Measurements from ENCODE around the gene PDCD5. TPM values are rescaled to one million over a fixed set of nuclear protein-coding genes. Genes with fewer than 3 reads are reported as not detected.
"Not testable (repeated sequence)": the region's sequence is repeated elsewhere in the genome, so short reads cannot be mapped to it uniquely, and the experiment has no call there.

PDCD5 gene
- total RNA-seq, 2 donors from 2014 or later: 68.3 to 121 TPM

GRCh38 chr19:32570081-32570785 is 10.8 kb upstream of the PDCD5 start:
- DNase-seq (ENCODE audit: low spot score in 2 of 2): peak in 1 of 2 donors; percentile 36
- no peak overlapping the region for H3K27ac Mint-ChIP-seq
- no peaks in the 10 kb centered on the region for H3K9me3 Mint-ChIP-seq
- peak; percentile 67 to 87 for ATAC-seq
- no peaks in the 10 kb centered on the region for H3K36me3 Mint-ChIP-seq

GRCh38 chr19:32571471-32572075 is 9.4 kb upstream of the PDCD5 start:
- H3K36me3 Mint-ChIP-seq; DNase-seq (ENCODE audit: low spot score in 2 of 2); ATAC-seq; H3K27ac Mint-ChIP-seq; H3K9me3 Mint-ChIP-seq: not testable (repeated sequence)

GRCh38 chr19:32572700-32573491 is 8.1 kb upstream of the PDCD5 start:
- H3K9me3 Mint-ChIP-seq; DNase-seq (ENCODE audit: low spot score in 2 of 2); H3K36me3 Mint-ChIP-seq: not testable (repeated sequence)
- ATAC-seq: peak; percentile 43 to 46
- H3K27ac Mint-ChIP-seq: peak overlapping the region in 1 of 2 donors; percentile 39

DNA sequence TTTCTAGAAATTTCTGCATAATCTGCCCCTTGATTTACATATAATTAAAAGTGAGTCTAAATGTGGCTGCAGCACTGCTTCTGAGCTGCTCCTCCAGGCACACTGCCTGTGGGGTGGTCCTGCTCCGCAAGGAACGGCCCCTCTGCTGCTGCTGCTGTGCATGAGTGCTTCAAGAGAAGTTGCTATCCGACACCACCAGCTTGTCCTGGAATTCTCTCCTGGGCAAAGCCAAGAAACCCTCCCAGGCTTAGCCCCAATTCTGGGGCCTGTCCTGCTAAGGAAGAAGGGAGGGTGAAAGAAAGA is 7.5 kb upstream of the PDCD5 start:
- no peak for ATAC-seq
- no peaks in the 10 kb centered on the region for H3K9me3 Mint-ChIP-seq
- no peak for DNase-seq (ENCODE audit: low spot score in 2 of 2)

GRCh38 chr19:32576790-32577189 is 4.2 kb upstream of the PDCD5 start:
- H3K27ac Mint-ChIP-seq: no peak overlapping the region
- no peaks in the 10 kb centered on the region for H3K9me3 Mint-ChIP-seq
- DNase-seq (ENCODE audit: low spot score in 2 of 2) (no peak), ATAC-seq (no peak)
- H3K36me3 Mint-ChIP-seq: no peaks in the 10 kb centered on the region

More for the DNA sequence above, 7.5 kb upstream of the PDCD5 start:
- Mint-ChIP-seq H3K36me3 (no peaks in the 10 kb centered on the region), H3K27ac (no peak overlapping the region)

DNA sequence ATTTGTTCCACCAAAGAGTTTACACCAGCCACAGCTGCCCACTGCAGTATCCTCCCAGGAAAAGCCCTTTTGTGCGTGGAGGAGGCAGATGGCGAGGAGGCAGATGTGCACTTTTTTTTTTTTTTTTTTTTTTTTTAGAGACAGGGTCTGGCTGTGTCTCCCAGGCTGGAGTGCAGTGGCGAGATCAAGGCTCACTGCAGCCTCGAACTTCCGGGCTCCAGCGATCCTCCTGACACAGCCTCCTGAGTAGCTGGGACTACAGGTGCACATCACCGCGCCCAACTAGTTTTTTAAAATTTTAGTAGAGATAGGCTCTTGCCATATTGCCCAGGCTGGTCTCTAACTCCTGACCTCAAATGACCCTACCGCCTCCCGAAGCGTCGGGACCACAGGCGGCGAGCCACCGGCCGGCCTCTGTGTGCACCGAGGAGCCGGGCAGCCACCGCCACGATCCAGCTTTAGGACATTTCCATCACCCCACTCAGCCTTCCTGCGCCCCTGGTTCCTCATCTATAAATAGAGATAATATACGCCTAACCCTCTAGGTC is 563 bp upstream of the PDCD5 start:
- peak overlapping the region; percentile 14 to 75 for H3K27ac Mint-ChIP-seq
- no peak for DNase-seq (ENCODE audit: low spot score in 2 of 2)
- ATAC-seq: peak in 1 of 2 donors; percentile 27
- no peaks in the 10 kb centered on the region for H3K9me3 Mint-ChIP-seq
- peaks cover 5 to 22% of the 10 kb centered on the region in 2 donors for H3K36me3 Mint-ChIP-seq

GRCh38 chr19:32581705-32582179 is 752 bp downstream of the PDCD5 start:
- DNase-seq (ENCODE audit: low spot score in 2 of 2): no peak
- peak overlapping the region; percentile 75 to 89 for H3K27ac Mint-ChIP-seq
- H3K9me3 Mint-ChIP-seq: no peaks in the 10 kb centered on the region
- ATAC-seq: peak in 1 of 2 donors; percentile 3
- H3K36me3 Mint-ChIP-seq: peaks cover 6 to 35% of the 10 kb centered on the region in 2 donors

- H3K36me3 Mint-ChIP-seq: peaks cover 26 to 58% of the 10 kb centered on the region in 2 donors
- not testable (repeated sequence) for H3K9me3 Mint-ChIP-seq; DNase-seq (ENCODE audit: low spot score in 2 of 2); ATAC-seq; H3K27ac Mint-ChIP-seq
Observed at GRCh38 chr19:32587747-32588504, 6.9 kb downstream of the PDCD5 start.

DNA sequence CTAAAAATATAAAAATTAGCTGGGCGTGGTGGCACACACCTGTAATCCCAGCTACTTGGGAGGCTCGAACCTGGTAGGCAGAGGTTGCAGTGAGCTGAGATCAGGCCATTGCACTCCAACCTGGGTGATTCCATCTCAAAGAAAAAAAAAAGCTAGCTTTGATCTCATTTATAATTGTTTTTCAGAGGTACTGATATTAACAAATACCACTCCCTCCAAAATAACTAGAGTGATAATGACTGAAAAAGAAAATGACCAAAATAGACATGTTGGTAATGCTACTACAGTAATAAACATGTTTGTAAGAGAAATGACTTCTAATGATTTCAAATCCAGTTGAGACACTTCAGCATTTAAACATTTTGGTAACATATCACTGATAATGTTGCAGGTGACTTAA is 13.0 kb downstream of the PDCD5 start:
- Mint-ChIP-seq H3K27ac (no peak overlapping the region), H3K36me3 (peaks cover 20 to 29% of the 10 kb centered on the region in 2 donors), H3K9me3 (no peaks in the 10 kb centered on the region)
- DNase-seq (ENCODE audit: low spot score in 2 of 2): no peak
- no peak for ATAC-seq

DNA sequence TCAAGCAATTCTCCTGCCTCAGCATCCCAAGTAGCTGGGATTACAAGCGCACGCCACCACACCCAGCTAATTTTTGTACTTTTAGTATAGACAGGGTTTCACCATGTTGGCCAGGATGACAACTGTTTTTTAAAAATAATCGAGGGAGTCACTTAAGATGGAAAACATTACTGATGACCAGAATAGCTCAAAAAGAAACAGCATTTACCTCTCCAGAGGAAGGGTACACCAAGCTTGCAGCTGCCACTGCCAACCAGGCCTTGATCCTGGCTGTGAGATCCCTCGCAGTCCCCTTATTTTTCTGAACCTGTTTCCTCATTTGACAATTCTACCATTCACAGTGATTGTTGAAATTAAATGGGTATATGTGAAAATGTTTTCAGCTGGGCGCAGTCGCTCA is 14.5 kb downstream of the PDCD5 start:
- ATAC-seq (no peak), DNase-seq (ENCODE audit: low spot score in 2 of 2) (no peak)
- Mint-ChIP-seq H3K36me3 (peaks cover 20 to 34% of the 10 kb centered on the region in 2 donors), H3K27ac (no peak overlapping the region), H3K9me3 (no peaks in the 10 kb centered on the region)

DNA sequence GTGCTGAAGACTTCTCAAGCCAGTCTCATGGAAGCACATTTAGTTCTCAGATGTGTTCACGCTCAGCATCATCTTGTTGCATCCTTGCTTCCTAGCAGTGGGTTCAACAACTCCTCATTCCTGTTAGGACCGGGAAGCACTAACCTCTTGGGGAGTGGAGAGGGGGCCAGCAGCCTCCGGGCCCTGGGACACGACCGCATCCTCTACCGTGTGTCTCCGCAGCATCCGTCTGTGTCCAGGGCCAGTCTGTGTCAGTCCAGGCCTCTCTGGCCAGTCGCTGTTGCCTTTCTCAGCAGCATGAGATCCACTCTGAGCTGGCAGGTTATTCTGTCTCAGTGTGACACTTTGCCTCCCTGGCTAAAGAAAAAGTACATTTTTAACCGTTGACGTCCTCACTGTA is 17.0 kb downstream of the PDCD5 start:
- no peak for ATAC-seq
- H3K36me3 Mint-ChIP-seq: peaks cover 5 to 18% of the 10 kb centered on the region in 2 donors
- H3K27ac Mint-ChIP-seq: no peak overlapping the region
- no peaks in the 10 kb centered on the region for H3K9me3 Mint-ChIP-seq
- no peak for DNase-seq (ENCODE audit: low spot score in 2 of 2)

- H3K27ac Mint-ChIP-seq: peak overlapping the region in 1 of 2 donors; percentile 7
- no peak for DNase-seq (ENCODE audit: low spot score in 2 of 2)
- no peaks in the 10 kb centered on the region for H3K9me3 Mint-ChIP-seq
- H3K36me3 Mint-ChIP-seq: peaks cover 0 to 7% of the 10 kb centered on the region in 2 donors
- peak; percentile 73 to 88 for ATAC-seq
Observed at GRCh38 chr19:32599258-32599657, 18.3 kb downstream of the PDCD5 start.

GRCh38 chr19:32599736-32600157 is 18.8 kb downstream of the PDCD5 start:
- Mint-ChIP-seq H3K9me3 (no peaks in the 10 kb centered on the region), H3K27ac (peak overlapping the region in 1 of 2 donors; percentile 7), H3K36me3 (peaks cover 0 to 6% of the 10 kb centered on the region in 2 donors)
- ATAC-seq (peak in 1 of 2 donors; percentile 54), DNase-seq (ENCODE audit: low spot score in 2 of 2) (peak in 1 of 2 donors; percentile 55)

DNA sequence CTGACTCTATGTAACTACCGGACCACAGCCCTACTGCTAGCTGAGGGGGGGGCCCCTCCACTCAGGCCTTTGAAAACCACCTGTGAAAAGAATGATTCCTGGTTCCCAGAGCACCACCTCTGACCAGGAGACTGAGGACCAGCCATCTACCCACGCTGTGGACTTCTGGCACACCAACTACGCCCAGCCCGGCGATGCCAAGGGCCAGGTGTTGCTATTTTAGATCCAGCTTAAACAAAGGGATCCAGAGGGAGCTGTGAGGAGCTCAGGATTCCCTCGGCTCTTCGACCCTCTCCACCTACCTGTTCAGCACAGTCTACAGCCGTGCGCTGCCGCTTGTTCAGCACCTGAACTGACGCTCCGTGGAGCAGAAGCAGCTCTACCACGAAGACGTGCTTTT is 23.0 kb downstream of the PDCD5 start:
- H3K36me3 Mint-ChIP-seq: peaks cover 4 to 6% of the 10 kb centered on the region in 2 donors
- no peak for DNase-seq (ENCODE audit: low spot score in 2 of 2)
- H3K9me3 Mint-ChIP-seq: no peaks in the 10 kb centered on the region
- H3K27ac Mint-ChIP-seq: peak overlapping the region in 1 of 2 donors; percentile 23
- ATAC-seq: no peak

- Mint-ChIP-seq H3K9me3 (no peaks in the 10 kb centered on the region), H3K36me3 (peaks cover 0 to 8% of the 10 kb centered on the region in 2 donors), H3K27ac (peak overlapping the region in 1 of 2 donors; percentile 4)
- ATAC-seq (no peak), DNase-seq (ENCODE audit: low spot score in 2 of 2) (no peak)
Observed at GRCh38 chr19:32605544-32605943, 24.6 kb downstream of the PDCD5 start.

DNA sequence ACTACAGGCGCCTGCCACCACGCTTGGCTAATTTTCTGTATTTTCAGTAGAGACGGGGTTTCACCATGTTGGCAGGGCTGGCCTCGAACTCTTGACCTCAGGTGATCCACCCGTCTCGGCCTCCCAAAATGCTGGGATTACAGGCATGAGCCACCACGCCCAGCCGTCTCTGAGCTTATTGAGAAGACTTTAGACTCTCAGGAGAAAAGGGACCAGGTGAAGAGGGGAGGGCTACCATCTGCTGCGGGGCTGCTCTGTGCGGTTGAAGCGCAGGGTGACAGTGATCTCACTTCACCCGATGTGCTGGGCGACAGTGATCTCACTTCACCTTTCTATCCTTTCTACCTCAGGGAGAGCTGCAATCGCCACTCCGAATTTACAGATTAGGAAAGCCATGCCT is 25.3 kb downstream of the PDCD5 start:
- Mint-ChIP-seq H3K36me3 (peaks cover 0 to 8% of the 10 kb centered on the region in 2 donors), H3K9me3 (no peaks in the 10 kb centered on the region), H3K27ac (no peak overlapping the region)
- ATAC-seq: no peak
- no peak for DNase-seq (ENCODE audit: low spot score in 2 of 2)
